Stimulated activated naive CD8-positive, alpha-beta T cell treated with anti-CD3 and anti-CD28 coated beads, Interleukin-15, Interleukin-2, amounts not matched to agents 100 ng/mL and 50 ng/mL, for 24 hours (primary cell): ENCODE results near the gene SOX2.
A peak's percentile ranks its signal among the peaks of the same experiment; 100 is the strongest.

Experiments
- H3K27ac Mint-ChIP-seq: one replicate; pipeline ENCODE4 v1.8.0; 2021; ENCODE audit warnings: mild to moderate bottlenecking, mixed read lengths
- H3K27me3 Mint-ChIP-seq: one replicate; pipeline ENCODE4 v1.8.0; 2021; ENCODE audit warnings: mixed read lengths
- H3K36me3 Mint-ChIP-seq: one replicate; pipeline ENCODE4 v1.8.0; 2021; ENCODE audit warnings: low read depth, mixed read lengths
- H3K4me1 Mint-ChIP-seq: one replicate; pipeline ENCODE4 v1.8.0; 2021; ENCODE audit warnings: low read depth, mixed read lengths
- H3K4me3 Mint-ChIP-seq: one replicate; pipeline ENCODE4 v1.8.0; 2021; ENCODE audit warnings: mild to moderate bottlenecking, mixed read lengths
- H3K9me3 Mint-ChIP-seq: one replicate; pipeline ENCODE4 v1.8.0; 2021; ENCODE audit warnings: mixed read lengths

The SOX2 gene

DNA sequence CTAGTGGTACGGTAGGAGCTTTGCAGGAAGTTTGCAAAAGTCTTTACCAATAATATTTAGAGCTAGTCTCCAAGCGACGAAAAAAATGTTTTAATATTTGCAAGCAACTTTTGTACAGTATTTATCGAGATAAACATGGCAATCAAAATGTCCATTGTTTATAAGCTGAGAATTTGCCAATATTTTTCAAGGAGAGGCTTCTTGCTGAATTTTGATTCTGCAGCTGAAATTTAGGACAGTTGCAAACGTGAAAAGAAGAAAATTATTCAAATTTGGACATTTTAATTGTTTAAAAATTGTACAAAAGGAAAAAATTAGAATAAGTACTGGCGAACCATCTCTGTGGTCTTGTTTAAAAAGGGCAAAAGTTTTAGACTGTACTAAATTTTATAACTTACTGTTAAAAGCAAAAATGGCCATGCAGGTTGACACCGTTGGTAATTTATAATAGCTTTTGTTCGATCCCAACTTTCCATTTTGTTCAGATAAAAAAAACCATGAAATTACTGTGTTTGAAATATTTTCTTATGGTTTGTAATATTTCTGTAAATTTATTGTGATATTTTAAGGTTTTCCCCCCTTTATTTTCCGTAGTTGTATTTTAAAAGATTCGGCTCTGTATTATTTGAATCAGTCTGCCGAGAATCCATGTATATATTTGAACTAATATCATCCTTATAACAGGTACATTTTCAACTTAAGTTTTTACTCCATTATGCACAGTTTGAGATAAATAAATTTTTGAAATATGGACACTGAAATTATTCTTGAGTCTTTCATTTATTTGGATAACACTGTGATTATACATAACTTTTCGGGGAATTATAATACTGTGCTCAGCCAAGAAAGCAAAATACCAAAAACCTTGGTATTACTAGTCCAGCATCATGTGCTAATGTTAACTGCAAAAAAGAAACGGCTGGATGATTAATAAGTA, 2.2 kb downstream of the SOX2 start:
- H3K36me3 Mint-ChIP-seq: peaks cover 7% of the 10 kb centered on the region
- H3K4me1 Mint-ChIP-seq: peaks cover 13% of the 10 kb centered on the region
- H3K4me3 Mint-ChIP-seq: no peak overlapping the region
- peaks cover 77% of the 10 kb centered on the region for H3K27me3 Mint-ChIP-seq
- H3K27ac Mint-ChIP-seq: no peak overlapping the region
- H3K9me3 Mint-ChIP-seq: no peaks in the 10 kb centered on the region

GRCh38 chr3:181715571-181716340, 4.0 kb downstream of the SOX2 start:
- Mint-ChIP-seq H3K27me3 (peaks cover 78% of the 10 kb centered on the region), H3K27ac (no peak overlapping the region), H3K9me3 (no peaks in the 10 kb centered on the region), H3K4me1 (peaks cover 10% of the 10 kb centered on the region), H3K36me3 (peaks cover 9% of the 10 kb centered on the region), H3K4me3 (no peak overlapping the region)

- no peaks in the 10 kb centered on the region for H3K9me3 Mint-ChIP-seq
- H3K4me3 Mint-ChIP-seq: no peak overlapping the region
- H3K27me3 Mint-ChIP-seq: peaks cover 90% of the 10 kb centered on the region
- no peak overlapping the region for H3K27ac Mint-ChIP-seq
- H3K36me3 Mint-ChIP-seq: peaks cover 14% of the 10 kb centered on the region
- peaks cover 10% of the 10 kb centered on the region for H3K4me1 Mint-ChIP-seq
Measured at GRCh38 chr3:181716966-181717365, 5.2 kb downstream of the SOX2 start.

GRCh38 chr3:181717549-181718171, 5.9 kb downstream of the SOX2 start:
- no peak overlapping the region for H3K4me3 Mint-ChIP-seq
- peaks cover 10% of the 10 kb centered on the region for H3K4me1 Mint-ChIP-seq
- H3K27me3 Mint-ChIP-seq: peaks cover 96% of the 10 kb centered on the region
- peaks cover 14% of the 10 kb centered on the region for H3K36me3 Mint-ChIP-seq
- H3K9me3 Mint-ChIP-seq: no peaks in the 10 kb centered on the region
- no peak overlapping the region for H3K27ac Mint-ChIP-seq

DNA sequence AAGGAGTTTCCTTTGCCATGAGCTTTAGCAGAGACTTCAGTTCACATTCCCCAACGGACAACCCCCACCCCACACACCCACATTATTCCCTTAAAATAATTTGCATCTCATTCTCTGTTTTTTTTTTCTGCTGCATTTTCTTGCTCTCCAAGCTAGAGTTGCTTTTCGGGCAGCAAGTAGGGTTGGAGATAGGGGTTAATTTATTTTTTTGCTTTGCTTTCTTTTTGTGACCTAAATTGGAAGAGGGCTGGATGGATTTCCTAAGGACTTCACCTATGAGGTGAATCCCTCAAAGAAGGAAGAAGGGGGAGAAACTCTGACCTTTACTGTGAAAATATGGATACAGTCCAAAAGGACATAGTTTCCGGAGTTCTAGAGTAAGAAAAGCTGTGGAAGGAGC, 6.6 kb downstream of the SOX2 start:
- Mint-ChIP-seq H3K36me3 (peaks cover 12% of the 10 kb centered on the region), H3K27ac (no peak overlapping the region), H3K4me1 (peaks cover 6% of the 10 kb centered on the region), H3K9me3 (peaks cover 2% of the 10 kb centered on the region), H3K27me3 (peaks cover 96% of the 10 kb centered on the region), H3K4me3 (no peak overlapping the region)

DNA sequence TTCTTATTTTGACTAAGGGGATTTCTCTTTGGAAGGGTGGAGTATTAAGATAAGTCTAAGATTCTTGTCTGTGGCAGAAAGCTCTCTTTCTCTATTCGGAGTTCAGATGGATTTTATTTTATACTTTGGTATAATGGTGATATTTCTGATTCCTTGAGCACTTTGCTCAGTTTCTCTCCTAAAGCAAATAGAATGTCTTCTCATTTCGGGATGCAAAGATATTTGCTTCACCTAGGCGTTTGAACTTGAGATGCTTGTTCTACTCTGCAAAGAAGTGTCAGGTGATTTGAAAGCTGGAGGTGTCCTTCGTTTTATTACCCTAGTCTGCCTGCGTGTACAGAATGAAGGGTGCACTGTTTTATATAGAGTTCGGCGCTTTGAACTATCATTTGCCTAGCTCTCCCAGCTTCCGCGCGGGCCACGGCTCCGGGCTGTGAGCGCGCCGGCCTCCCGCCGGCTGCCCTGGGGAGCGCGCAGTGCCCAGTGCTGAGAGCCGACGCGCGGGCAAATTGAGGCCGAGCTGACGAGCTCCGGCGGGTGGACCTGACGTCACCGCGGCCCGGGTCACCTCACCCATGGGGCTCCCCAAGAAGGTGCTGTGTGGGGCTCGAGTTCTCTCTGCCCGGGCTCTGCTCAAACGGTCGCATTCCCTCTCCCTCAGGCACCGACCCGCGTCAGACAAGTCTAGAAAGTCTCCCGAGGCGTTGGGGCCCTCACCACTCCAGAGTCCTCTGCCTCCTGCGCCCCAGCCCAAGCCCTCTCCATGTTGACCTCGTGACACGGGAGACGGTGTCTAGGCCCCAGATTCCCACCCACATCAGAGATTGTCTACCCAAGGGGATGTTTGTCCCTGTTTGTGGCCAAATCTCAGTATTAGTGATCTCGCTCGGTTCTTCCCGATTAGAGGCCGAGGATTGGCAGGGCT, 7.5 kb downstream of the SOX2 start:
- peaks cover 96% of the 10 kb centered on the region for H3K27me3 Mint-ChIP-seq
- no peak overlapping the region for H3K4me3 Mint-ChIP-seq
- H3K9me3 Mint-ChIP-seq: peaks cover 9% of the 10 kb centered on the region
- H3K4me1 Mint-ChIP-seq: peaks cover 2% of the 10 kb centered on the region
- no peak overlapping the region for H3K27ac Mint-ChIP-seq
- peaks cover 18% of the 10 kb centered on the region for H3K36me3 Mint-ChIP-seq

DNA sequence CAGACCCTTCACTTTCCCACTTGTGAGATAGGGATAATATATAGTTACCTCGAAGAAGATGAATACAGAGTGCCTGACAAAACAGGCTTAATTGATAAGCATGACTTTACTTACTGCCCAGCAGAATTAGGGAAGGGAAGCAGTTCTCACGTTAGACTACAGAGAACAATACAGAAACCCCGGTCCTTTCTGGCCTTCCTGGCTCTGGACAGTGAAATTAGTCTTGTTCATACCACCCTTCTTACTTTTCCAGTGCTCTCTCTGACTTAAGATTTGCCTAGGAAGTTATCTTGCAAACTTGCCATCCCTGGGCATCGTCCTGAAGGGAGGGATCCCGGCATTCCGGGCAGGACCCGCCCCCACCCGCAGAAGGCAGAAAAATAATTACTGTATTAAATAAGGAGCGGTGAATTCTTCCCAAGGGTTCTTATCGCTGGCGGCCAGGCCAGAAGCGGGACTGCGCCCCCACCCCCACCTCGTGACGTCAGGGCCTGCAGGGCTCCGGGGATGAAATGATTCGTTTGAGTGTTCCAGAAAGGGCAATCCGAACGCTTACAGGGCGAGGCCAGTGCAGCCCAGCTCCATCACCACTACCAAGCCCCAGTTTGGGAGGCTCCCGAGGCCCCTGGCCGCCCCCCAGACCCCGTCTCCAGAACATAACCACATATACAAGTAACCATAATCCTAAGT, 8.4 kb downstream of the SOX2 start:
- Mint-ChIP-seq H3K4me3 (no peak overlapping the region), H3K27ac (no peak overlapping the region), H3K9me3 (peaks cover 12% of the 10 kb centered on the region), H3K36me3 (peaks cover 23% of the 10 kb centered on the region), H3K4me1 (no peaks in the 10 kb centered on the region), H3K27me3 (peaks cover 96% of the 10 kb centered on the region)

GRCh38 chr3:181721046-181721875, 9.5 kb downstream of the SOX2 start:
- H3K9me3 Mint-ChIP-seq: peaks cover 12% of the 10 kb centered on the region
- H3K36me3 Mint-ChIP-seq: peaks cover 27% of the 10 kb centered on the region
- H3K4me3 Mint-ChIP-seq: no peak overlapping the region
- H3K27me3 Mint-ChIP-seq: peaks cover 96% of the 10 kb centered on the region
- no peaks in the 10 kb centered on the region for H3K4me1 Mint-ChIP-seq
- no peak overlapping the region for H3K27ac Mint-ChIP-seq

DNA sequence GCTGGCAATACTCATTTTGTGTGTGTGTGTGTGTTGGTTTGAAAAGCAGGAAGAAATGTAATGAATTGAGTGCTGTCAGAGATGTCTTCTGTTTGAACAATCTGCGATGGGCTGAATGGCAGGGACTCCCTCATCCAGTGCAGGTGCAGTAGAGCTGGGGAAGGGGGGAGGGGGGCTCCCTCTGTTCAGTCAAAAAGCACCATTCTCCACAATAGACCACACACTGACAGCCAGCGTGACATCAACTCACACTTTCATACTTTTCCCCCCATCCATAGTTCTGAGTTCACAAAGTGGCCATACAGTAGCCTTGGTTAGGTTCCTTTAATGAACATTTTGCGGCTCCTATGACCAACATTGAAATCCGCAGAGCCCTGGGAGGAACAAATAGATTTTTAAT, 10.4 kb downstream of the SOX2 start:
- H3K27me3 Mint-ChIP-seq: peaks cover 97% of the 10 kb centered on the region
- peaks cover 27% of the 10 kb centered on the region for H3K36me3 Mint-ChIP-seq
- no peak overlapping the region for H3K4me3 Mint-ChIP-seq
- no peak overlapping the region for H3K27ac Mint-ChIP-seq
- H3K4me1 Mint-ChIP-seq: peaks cover 7% of the 10 kb centered on the region
- peaks cover 12% of the 10 kb centered on the region for H3K9me3 Mint-ChIP-seq

DNA sequence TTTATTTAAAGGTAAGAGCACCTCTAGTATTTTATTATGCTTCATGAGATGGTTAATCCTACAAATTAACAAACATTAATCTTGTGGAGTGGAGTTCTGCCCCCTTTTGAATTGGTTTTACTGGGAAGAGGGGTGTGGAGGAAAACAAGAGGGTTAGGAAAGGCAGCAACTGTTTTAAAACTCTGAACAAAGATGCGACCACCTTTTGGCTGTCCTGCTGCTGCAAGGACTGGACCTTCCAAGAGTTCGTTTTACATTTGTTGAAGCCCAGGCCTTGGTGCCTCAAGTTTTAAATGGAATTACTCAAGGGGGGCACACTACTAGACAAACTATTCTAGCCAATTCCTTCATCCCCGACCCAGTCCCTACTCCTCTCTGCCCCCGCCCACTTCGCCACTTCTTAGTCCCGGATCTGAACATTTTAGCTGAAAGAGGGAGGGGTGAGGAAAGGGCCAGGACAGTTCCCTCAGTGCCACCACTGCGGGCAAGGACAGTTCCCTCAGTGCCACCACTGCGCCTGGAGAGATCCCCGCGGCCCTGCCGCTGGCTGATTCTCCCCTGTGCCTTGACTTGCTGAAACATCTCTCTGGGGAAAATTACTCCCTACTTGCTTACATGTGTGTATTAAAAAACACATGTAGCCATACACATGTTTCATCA, 11.2 kb downstream of the SOX2 start:
- peaks cover 27% of the 10 kb centered on the region for H3K36me3 Mint-ChIP-seq
- peaks cover 97% of the 10 kb centered on the region for H3K27me3 Mint-ChIP-seq
- no peak overlapping the region for H3K27ac Mint-ChIP-seq
- H3K4me3 Mint-ChIP-seq: peak overlapping the region; percentile 48
- peaks cover 13% of the 10 kb centered on the region for H3K4me1 Mint-ChIP-seq
- H3K9me3 Mint-ChIP-seq: peaks cover 12% of the 10 kb centered on the region

DNA sequence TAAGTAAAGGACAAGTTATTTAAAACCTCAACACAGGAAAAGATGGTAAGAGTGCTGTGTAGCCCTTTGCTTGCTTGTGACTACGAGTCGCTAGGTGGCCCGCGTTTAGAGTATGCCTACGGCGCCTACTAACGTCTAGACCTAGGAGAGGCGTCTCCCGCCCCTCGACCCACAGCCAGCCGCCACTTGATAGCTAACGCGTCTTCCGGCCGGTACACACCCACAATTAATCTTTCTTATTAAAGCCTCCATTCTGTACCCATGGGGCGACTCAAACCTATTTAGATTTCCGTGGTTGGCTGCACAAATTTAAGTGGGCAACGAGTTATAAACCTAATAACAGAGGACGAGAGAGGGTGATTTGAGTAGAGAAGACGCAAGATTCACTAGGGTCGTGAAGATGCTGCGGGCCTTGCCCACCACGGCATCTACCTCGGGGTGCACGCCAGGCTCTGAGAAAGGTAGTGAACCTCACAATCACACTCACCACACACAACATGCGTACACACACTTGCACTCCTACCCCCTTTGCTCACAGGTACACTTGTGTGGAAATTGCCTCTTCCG, 12.0 kb downstream of the SOX2 start:
- Mint-ChIP-seq H3K36me3 (peaks cover 27% of the 10 kb centered on the region), H3K4me1 (peaks cover 17% of the 10 kb centered on the region), H3K27me3 (peaks cover 97% of the 10 kb centered on the region), H3K9me3 (peaks cover 12% of the 10 kb centered on the region), H3K4me3 (peak overlapping the region; percentile 48), H3K27ac (no peak overlapping the region)

DNA sequence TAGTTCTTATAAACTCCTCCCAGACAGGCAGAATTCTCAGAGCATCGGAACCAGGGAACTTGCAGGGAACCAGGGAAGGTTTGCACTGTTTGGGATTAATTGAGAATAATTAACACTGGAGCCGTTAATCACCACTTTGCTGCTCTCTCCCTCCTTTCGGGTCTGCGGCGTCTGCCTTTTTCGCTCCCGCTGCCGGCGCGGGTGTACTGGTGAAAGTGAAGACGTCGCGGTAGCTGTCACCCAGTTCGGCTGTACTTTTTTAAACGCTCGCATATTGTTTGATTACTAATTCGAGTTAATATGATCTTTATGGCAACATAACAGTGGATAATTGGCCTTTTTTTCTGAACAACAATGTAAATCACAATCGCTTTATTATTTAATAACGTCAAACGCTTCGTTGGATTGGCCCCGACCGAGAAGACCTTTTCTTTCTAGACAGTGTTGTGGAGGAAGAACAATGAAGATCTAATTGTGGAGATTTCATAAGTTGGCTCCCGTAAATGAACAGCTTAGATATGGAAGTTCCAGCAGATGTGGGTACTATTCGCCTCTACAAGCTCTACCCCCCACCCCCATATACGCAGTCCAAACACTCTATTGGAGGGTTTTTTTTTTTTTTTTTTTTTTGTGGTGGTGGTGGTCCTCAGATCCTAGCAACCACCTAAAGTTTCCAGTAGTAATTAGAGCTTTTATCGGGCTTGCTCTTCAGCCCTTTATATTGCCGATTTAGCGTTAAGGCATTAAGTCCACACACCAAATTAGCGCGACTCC, 12.7 kb downstream of the SOX2 start:
- H3K36me3 Mint-ChIP-seq: peaks cover 27% of the 10 kb centered on the region
- peaks cover 17% of the 10 kb centered on the region for H3K4me1 Mint-ChIP-seq
- peaks cover 12% of the 10 kb centered on the region for H3K9me3 Mint-ChIP-seq
- H3K27ac Mint-ChIP-seq: no peak overlapping the region
- peak overlapping the region; percentile 11 for H3K4me3 Mint-ChIP-seq
- peaks cover 97% of the 10 kb centered on the region for H3K27me3 Mint-ChIP-seq
